ENCODE results near the gene KCNH1.

GRCh38 chr1:210857146-210857663 lies 276.7 kb downstream of the KCNH1 start:
- no peak for TF ChIP-seq CTCF (IDR thresholded peaks at IDR 0.05; ENCODE audit: poor library complexity)
- no peak for TF ChIP-seq EZH2 (IDR thresholded peaks at IDR 0.05; ENCODE audit: borderline replicate concordance)
